Endodermal cell (in vitro differentiated cells): ENCODE results near the gene BTBD8. TPM values are rescaled to one million over a fixed set of nuclear protein-coding genes. Genes with fewer than 3 reads are reported as not detected.

ENCODE experiments used
- DNase-seq: peaks from one replicate; pipeline ENCODE4 v3.0.0-alpha.2; 2017
- H3K27ac ChIP-seq: 2 replicates; pipeline ENCODE4 v1.5.1; 2013; ENCODE audit warnings: mild to moderate bottlenecking, low read depth, low read length, moderate library complexity
- H3K27me3 ChIP-seq: 2 replicates; pipeline ENCODE4 v1.6.1; 2013; ENCODE audit warnings: mild to moderate bottlenecking, low read length, moderate library complexity; ENCODE audit not compliant: insufficient read depth, control insufficient read depth, poor library complexity, severe bottlenecking
- H3K36me3 ChIP-seq: 2 replicates; pipeline ENCODE4 v1.7.0; 2013; ENCODE audit warnings: mild to moderate bottlenecking, low read length, moderate library complexity; ENCODE audit not compliant: control insufficient read depth, insufficient read depth
- H3K4me1 ChIP-seq: one replicate; pipeline ENCODE4 v1.7.0; 2013; ENCODE audit warnings: low read length; ENCODE audit not compliant: control insufficient read depth, insufficient read depth
- H3K4me3 ChIP-seq: 2 replicates; pipeline ENCODE4 v1.5.1; 2013; ENCODE audit warnings: mild to moderate bottlenecking, low read length, moderate library complexity
- H3K9ac ChIP-seq: 2 replicates; pipeline ENCODE4 v1.6.1; 2013; ENCODE audit warnings: mild to moderate bottlenecking, low read length, moderate library complexity; ENCODE audit not compliant: poor library complexity, severe bottlenecking; ENCODE audit errors: extremely low read depth
- H3K9me3 ChIP-seq: 2 replicates; pipeline ENCODE4 v1.6.1; 2013; ENCODE audit warnings: mild to moderate bottlenecking, low read length, moderate library complexity; ENCODE audit not compliant: control insufficient read depth
- H3K27ac Mint-ChIP-seq: 2 replicates; pipeline ENCODE4 v1.8.0; 2020; ENCODE audit warnings: mixed read lengths
- H3K27me3 Mint-ChIP-seq: 2 replicates; pipeline ENCODE4 v1.8.0; 2021; ENCODE audit warnings: mild to moderate bottlenecking, mixed read lengths; ENCODE audit not compliant: insufficient read depth
- H3K36me3 Mint-ChIP-seq: 2 replicates; pipeline ENCODE4 v1.8.0; 2020; ENCODE audit warnings: low read depth, mixed read lengths
- H3K4me1 Mint-ChIP-seq: 2 replicates; pipeline ENCODE4 v1.8.0; 2020; ENCODE audit warnings: mixed read lengths
- H3K4me3 Mint-ChIP-seq: 2 replicates; pipeline ENCODE4 v1.8.0; 2020; ENCODE audit warnings: mild to moderate bottlenecking, moderate library complexity, mixed read lengths
- H3K9me3 Mint-ChIP-seq: 2 replicates; pipeline ENCODE4 v1.8.0; 2020; ENCODE audit warnings: mild to moderate bottlenecking, mixed read lengths
- WGBS, 2 experiments: methylation state at CpG; one replicate each; pipeline versions ENCODE4 v1.1.5 to v1.1.7; 2013; ENCODE audit warnings: missing lambda C conversion rate in 2 of 2, mixed read lengths in 1 of 2; ENCODE audit not compliant: insufficient coverage in 1 of 2, insufficient read length in 1 of 2; 5-methylcytosine and 5-hydroxymethylcytosine counted together
- total RNA-seq, 2 donors: library from RNA; stranded (reverse); fragmentation: NEBNext Ultra II Directional in 1 of 2; extraction: Animal tissue kit (Norgen Biotek cat#: 25700) in 1 of 2; gene quantifications; 2 replicates in 1 of 2; 3 replicates in 1 of 2; pipeline ENCODE4 v1.2.1, GENCODE V29; 2021
- TF ChIP-seq, protein P1 (sequence below): fragments of 200-600 bp; sonication (generic); conservative IDR thresholded peaks from 2 replicates; pipeline ENCODE4 v1.5.0; 2021; ENCODE audit warnings: antibody characterized with exemption, mild to moderate bottlenecking

Gene BTBD8
- total RNA-seq, 2 donors from 2014 or later = 6.8 to 8.1 TPM

DNA sequence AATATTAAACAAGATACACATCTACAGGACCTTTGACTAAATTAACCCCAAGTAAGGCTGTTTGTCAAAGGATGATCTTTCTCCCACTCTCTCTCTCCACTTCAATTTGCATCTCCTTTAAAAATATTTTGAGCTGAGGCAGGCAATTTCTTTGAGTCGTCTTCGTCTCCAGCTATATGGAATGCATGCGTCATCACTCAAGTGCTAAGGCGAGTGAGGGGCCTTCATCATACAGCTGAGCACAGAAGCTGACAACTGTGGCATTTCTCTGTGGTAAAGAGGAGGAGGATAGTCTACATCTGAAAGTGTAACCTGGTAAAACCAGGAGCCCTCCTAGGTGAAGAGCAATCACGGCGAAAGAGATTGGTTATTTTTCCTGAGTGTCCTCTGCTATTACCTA lies 42.7 kb upstream of the BTBD8 start:
- TF ChIP-seq, protein P1, sequence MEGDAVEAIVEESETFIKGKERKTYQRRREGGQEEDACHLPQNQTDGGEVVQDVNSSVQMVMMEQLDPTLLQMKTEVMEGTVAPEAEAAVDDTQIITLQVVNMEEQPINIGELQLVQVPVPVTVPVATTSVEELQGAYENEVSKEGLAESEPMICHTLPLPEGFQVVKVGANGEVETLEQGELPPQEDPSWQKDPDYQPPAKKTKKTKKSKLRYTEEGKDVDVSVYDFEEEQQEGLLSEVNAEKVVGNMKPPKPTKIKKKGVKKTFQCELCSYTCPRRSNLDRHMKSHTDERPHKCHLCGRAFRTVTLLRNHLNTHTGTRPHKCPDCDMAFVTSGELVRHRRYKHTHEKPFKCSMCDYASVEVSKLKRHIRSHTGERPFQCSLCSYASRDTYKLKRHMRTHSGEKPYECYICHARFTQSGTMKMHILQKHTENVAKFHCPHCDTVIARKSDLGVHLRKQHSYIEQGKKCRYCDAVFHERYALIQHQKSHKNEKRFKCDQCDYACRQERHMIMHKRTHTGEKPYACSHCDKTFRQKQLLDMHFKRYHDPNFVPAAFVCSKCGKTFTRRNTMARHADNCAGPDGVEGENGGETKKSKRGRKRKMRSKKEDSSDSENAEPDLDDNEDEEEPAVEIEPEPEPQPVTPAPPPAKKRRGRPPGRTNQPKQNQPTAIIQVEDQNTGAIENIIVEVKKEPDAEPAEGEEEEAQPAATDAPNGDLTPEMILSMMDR = no peak
- no peak overlapping the region for H3K9ac ChIP-seq
- Mint-ChIP-seq H3K4me3 (no peak overlapping the region), H3K27me3 (no peaks in the 10 kb centered on the region), H3K4me1 (peaks cover 4% of the 10 kb centered on the region), H3K9me3 (no peaks in the 10 kb centered on the region), H3K36me3 (no peaks in the 10 kb centered on the region), H3K27ac (no peak overlapping the region)
- DNase-seq = peak; percentile 50
- no peaks in the 10 kb centered on the region for H3K27me3 ChIP-seq
- H3K9me3 ChIP-seq = no peaks in the 10 kb centered on the region
- no peaks in the 10 kb centered on the region for H3K4me1 ChIP-seq
- H3K4me3 ChIP-seq = no peak overlapping the region
- WGBS, 2 experiments = 78 to 95% methylated on average over 5 to 6 of the region's 6 CpGs
- no peak overlapping the region for H3K27ac ChIP-seq
- no peaks in the 10 kb centered on the region for H3K36me3 ChIP-seq

DNA sequence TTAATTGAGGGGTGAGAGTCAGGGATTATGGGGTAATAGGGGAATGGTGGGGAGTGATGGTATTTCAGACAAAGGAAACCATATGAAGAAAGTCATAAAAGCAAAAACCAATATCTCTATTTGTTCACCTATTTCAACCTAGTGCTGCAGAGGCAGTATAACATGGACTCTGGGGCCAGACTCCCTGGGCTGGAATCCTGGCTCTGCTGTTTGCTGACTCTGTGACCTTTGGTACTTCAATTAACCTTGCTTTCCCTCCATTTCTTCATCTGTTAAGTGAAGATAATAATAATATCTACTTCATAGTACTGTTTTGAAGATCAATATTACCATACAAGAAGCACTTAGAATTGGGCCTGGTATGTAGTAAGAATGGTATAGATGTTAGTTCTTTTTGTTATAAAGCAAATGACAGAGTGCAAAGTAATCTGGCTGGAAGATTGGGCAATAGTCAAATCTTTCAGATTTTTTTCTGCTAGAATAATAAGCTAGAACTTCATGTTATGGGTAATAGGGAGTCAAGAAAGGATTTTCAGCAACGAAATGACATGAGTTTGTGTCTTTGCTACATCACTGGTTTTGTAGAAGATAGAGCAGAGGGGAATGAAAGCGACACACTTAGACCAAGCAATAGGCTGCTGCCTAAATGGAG lies 41.3 kb upstream of the BTBD8 start:
- Mint-ChIP-seq H3K4me1 (peaks cover 4% of the 10 kb centered on the region), H3K9me3 (no peaks in the 10 kb centered on the region), H3K36me3 (no peaks in the 10 kb centered on the region), H3K4me3 (no peak overlapping the region), H3K27me3 (no peaks in the 10 kb centered on the region), H3K27ac (no peak overlapping the region)
- Histone ChIP-seq H3K27me3 (no peaks in the 10 kb centered on the region), H3K9me3 (no peaks in the 10 kb centered on the region), H3K36me3 (no peaks in the 10 kb centered on the region), H3K4me1 (no peaks in the 10 kb centered on the region), H3K9ac (no peak overlapping the region), H3K4me3 (no peak overlapping the region), H3K27ac (no peak overlapping the region)
- no peak for DNase-seq
- TF ChIP-seq, protein P1 = no peak
- 72 to 90% methylated on average over 2 of the region's 2 CpGs for WGBS, 2 experiments

DNA sequence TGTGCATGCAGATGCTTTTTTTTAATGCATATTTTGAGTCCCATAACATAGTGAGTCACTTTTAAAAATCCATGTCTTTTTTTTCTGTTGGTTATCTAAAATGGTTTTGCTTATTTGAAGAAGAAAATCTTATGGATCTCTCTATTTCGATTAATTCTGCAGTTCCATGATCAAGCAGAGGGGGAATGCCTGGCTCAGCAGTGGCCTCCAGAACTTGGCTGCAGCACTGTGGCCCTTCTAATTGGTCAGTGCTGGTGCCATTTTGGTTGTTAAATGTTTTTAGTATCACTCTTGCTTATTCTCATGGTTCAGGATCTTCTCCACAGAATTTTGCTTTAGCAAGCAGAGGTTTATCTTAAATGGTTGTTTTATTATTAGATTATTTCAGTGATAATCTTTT lies 39.2 kb upstream of the BTBD8 start:
- Histone ChIP-seq H3K9ac (no peak overlapping the region), H3K36me3 (no peaks in the 10 kb centered on the region), H3K27ac (no peak overlapping the region), H3K27me3 (no peaks in the 10 kb centered on the region), H3K4me1 (no peaks in the 10 kb centered on the region), H3K9me3 (no peaks in the 10 kb centered on the region), H3K4me3 (no peak overlapping the region)
- Mint-ChIP-seq H3K4me3 (no peak overlapping the region), H3K36me3 (no peaks in the 10 kb centered on the region), H3K27ac (no peak overlapping the region), H3K4me1 (peaks cover 4% of the 10 kb centered on the region), H3K9me3 (no peaks in the 10 kb centered on the region), H3K27me3 (no peaks in the 10 kb centered on the region)
- WGBS, 2 experiments = 89% methylated on average over 1 of the region's 1 CpG; no CpG with 5 or more reads in 1 of the 2 experiments
- peak; percentile 57 for DNase-seq
- TF ChIP-seq, protein P1 = peak; percentile 47
